GM18867 (cell line): ENCODE data around the gene ENTPD5.
"Not testable (repeated sequence)": the region's sequence is repeated elsewhere in the genome, so short reads cannot be mapped to it uniquely, and the experiment has no call there.

Experiments
- ATAC-seq: cut with Tn5 transposase; IDR thresholded peaks from one replicate; pipeline ENCODE4 v1.9.1; 2021; ENCODE audit warnings: mild to moderate bottlenecking, moderate library complexity; ENCODE audit not compliant: unreplicated experiment

The ENTPD5 gene

DNA sequence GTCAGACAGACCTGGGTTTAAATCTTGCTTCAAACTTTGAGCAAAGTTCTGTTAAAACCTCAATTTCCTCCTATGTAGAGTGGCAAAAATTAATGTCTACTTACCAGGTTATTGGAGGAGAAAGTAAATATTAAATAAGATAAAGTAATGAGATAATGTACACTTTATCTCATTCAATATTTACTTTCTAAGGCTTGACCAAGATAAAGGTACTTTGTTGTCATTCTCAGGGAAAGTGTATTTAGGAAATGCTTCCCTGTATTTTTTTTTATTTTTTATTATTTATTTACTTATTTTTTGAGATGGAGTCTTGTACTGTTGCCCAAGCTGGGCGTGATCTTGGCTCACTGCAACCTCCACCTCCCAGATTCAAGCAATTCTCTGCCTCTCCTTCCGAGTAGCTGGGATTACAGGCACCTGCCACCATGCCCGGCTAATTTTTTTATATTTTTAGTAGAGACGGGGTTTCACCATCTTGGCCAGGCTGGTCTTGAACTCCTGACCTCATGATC lies 73.9 kb downstream of the ENTPD5 start:
- no peak for ATAC-seq

DNA sequence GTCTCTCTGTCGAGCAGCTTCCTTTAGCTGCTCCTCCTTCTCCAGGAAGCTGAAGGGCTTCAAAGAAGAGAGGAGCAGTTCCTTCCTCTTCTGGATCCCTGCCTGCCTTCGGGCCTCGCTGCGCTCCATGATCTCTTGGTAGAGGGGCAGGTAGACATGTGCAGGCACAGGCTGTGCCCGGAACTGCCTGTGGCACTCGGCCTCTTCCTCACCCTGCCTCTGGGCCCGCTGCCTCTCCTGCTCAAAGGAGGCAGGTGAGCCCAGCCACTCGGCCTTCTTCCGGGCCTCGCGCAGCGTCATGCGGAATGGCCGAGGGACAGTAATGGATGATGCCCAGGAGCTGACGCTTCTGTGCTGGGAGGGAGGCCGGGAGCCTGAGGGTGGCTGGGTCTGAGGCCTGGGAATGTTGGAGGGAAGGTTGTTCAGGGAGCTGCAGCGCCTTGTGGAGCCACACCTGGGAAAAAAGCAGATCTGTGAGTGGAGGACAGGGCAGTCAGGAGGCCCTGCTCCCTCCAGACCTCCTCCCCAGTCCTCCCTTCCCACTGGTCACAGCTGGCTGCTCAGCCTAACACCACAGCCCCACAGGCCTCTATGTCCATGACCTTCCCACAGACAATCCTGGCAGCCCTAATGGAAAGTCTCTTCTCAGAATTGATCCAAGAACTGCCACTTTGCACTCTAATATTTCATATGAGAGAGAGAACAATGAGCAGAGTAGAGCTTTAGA lies 74.5 kb downstream of the ENTPD5 start:
- no peak for ATAC-seq

GRCh38 chr14:73943083-73943482 lies 76.0 kb downstream of the ENTPD5 start:
- ATAC-seq = no peak

DNA sequence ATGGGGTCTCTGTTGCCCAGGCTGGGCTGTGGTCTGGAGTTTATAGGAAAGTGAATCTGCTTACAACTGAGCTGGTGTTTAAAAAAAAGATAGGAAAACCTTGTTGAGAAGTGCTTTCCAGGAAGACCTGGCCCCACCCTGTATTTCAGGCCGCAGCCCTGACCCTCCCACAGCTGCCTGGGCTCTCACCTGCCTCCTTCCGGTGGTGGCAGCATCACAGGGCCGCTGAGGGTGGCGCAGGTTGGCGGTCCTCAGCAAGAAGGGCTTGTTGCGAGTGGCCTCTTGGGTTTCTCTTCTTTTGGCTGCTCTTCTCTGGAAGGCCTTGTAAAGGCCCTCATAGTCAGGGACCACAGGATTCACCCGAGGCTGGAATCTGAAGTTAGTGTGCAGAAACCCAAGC lies 76.9 kb downstream of the ENTPD5 start:
- no peak for ATAC-seq

GRCh38 chr14:73937012-73937411 lies 82.1 kb downstream of the ENTPD5 start:
- no peak for ATAC-seq

- ATAC-seq = no peak
Observed at GRCh38 chr14:73936548-73936947, 82.5 kb downstream of the ENTPD5 start.

GRCh38 chr14:73935666-73936065 lies 83.4 kb downstream of the ENTPD5 start:
- no peak for ATAC-seq

DNA sequence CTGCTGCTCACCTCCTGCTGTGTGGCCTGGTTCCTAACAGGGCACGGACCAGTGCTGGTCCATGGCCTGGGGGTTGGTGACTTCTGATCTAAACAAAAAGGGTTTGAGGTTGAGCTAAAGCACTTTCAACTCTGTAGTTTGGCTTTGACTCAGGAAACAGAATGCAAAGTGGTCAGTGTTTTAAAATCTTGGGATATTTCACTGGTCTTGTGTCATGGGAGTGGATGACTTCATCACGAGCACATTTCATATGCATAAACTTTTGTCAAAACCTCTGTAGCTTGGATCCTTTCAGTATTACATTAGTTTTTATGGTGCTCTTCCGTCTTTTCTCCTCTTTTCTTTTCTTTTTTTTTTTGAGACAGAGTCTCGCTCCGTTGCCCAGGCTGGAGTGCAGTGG lies 94.8 kb downstream of the ENTPD5 start:
- ATAC-seq = no peak

DNA sequence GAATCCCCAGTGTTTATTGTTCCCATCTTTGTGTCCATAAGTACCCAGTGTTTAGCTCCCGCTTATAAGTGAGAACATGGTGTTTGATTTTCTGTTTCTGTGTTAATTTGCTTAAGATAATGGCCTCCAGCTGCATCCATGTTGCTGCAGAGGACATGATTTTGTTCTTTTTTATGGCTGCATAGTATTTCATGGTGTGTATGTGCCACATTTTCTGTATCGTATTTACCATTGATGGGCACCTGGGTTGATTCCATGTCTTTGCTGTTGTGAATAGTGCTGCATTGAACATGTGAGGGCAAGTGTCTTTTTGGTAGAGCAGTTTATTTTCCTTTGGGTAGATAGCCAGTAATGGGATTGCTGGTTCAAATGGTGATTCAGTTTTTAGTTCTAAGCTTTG lies 99.6 kb downstream of the ENTPD5 start:
- not testable (repeated sequence) for ATAC-seq

DNA sequence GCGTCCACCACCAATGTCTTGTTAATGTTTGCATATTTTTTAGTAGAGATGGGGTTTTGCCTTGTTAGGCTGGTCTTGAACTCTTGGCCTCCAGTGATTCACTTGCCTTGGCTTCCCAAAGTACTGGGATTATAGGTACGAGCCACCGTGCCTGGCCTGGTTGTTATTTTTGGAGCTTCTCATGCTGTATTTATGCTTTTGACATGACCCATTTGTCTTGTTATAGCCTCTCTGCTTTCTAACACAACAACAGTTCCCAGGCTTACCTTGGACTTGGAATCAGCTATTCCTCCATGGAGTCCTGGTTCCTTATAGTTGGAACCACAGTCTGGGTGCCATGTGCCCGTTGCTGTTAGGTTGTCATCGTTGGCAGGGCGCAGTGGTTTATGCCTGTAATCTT lies 102.8 kb downstream of the ENTPD5 start:
- no peak for ATAC-seq

- ATAC-seq = no peak
Observed at GRCh38 chr14:73913256-73913655, 105.8 kb downstream of the ENTPD5 start.

DNA sequence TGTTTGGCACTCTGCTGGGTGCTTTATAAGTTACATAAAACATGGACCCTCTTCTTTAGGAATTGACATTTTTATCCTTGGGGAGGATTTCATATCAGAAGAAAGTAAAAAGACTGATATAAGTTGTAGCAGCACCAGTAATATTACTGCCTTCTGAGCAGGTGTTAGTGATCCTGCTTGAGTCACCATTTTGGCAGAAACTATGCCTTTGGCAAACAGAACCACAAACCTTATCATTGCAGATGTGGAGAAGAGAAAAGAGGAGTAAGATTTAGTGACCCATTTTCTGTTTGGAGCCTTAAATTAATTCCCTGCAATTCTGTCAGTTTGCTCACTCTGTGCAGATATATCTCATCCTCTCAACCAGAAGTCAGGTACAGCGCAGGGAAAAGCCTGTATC lies 109.4 kb downstream of the ENTPD5 start:
- no peak for ATAC-seq
